ENCODE measurements around the gene TPSG1. TPM values are rescaled to one million over a fixed set of nuclear protein-coding genes. Genes with fewer than 3 reads are reported as not detected.

TPSG1 gene
- total RNA-seq, 2 donors from 2014 or later: 1.3 TPM; not detected in 1

Other genes starting within 250 kb of the TPSG1 start
- gene SOX8, start 243.5 kb downstream of the TPSG1 start, total RNA-seq: under 1 TPM in 1 of 2 donors, not detected in 1; 0.20 TPM
- gene SSTR5, start 152.5 kb downstream of the TPSG1 start, total RNA-seq: not detected
- gene C1QTNF8, start 129.0 kb downstream of the TPSG1 start, total RNA-seq: not detected
- gene CACNA1H, start 72.2 kb downstream of the TPSG1 start, total RNA-seq: under 1 TPM; 0.21 to 0.31 TPM
- 1 to 10 TPM in 1 of 2 donors, not detected in 1; 1.0 TPM for gene TPSB2, start 4.9 kb upstream of the TPSG1 start, total RNA-seq
- gene TPSAB1, start 15.4 kb upstream of the TPSG1 start, total RNA-seq: 1 to 10 TPM in 1 of 2 donors, not detected in 1; 6.6 TPM
- not detected for gene TPSD1, start 30.8 kb upstream of the TPSG1 start, total RNA-seq
- 100 to 1,000 TPM; 202 to 246 TPM for gene UBE2I, start 84.4 kb upstream of the TPSG1 start, total RNA-seq
- gene BAIAP3, start 108.4 kb upstream of the TPSG1 start, total RNA-seq: under 1 TPM; 0.17 to 0.31 TPM
- gene TSR3, start 126.6 kb upstream of the TPSG1 start, total RNA-seq: 100 to 1,000 TPM in 1 of 2 donors, 10 to 100 TPM in 1; 57.4 to 108 TPM
- 10 to 100 TPM; 36.1 to 38.9 TPM for gene GNPTG, start 126.7 kb upstream of the TPSG1 start, total RNA-seq
- 10 to 100 TPM; 25.4 to 72.1 TPM for gene UNKL, start 189.4 kb upstream of the TPSG1 start, total RNA-seq
- gene UQCC4, start 195.5 kb upstream of the TPSG1 start, total RNA-seq: 10 to 100 TPM; 18.4 to 31.1 TPM
- gene PERCC1, start 205.8 kb upstream of the TPSG1 start, total RNA-seq: 1 to 10 TPM in 1 of 2 donors, under 1 TPM in 1; 0.98 to 1.2 TPM
- gene CCDC154, start 219.3 kb upstream of the TPSG1 start, total RNA-seq: 1 to 10 TPM in 1 of 2 donors, under 1 TPM in 1; 0.38 to 3.6 TPM
- gene CLCN7, start 249.8 kb upstream of the TPSG1 start, total RNA-seq: 10 to 100 TPM; 52.2 to 73.5 TPM

Measured in natural killer cell treated with Interleukin-12 subunit alpha and Interleukin-12 subunit beta and Interleukin-15 and Interleukin-18, amount 100 ng/mL, for 72 hours (primary cell).